T-cell (primary cell): ENCODE results near the gene REEP3. TPM values are rescaled to one million over a fixed set of nuclear protein-coding genes. Genes with fewer than 3 reads are reported as not detected.

Source experiments
- ATAC-seq, 4 experiments: fragments of 200-7000 bp in 3 of 4; fragments of 150-1000 bp in 1 of 4; cut with Tn5 transposase; replicated peaks in 1 of 4; 1 replicate in 3 of 4; 2 replicates in 1 of 4; pipeline ENCODE4 v1.10.0; 2021; ENCODE audit warnings: moderate library complexity in 3 of 4, mild to moderate bottlenecking in 2 of 4, moderate number of reproducible peaks in 1 of 4
- CTCF ChIA-PET, 2 donors: fragments of 300-600 bp; sonication (Branson Sonifier 250); formaldehyde crosslinking; loops; one replicate each; lab custom pipeline; 2022; ENCODE audit warnings: antibody characterized with exemption in 2 of 2; lab: Charles Lee
- POLR2A ChIA-PET, 2 donors: fragments of 300-600 bp; sonication (Branson Sonifier 250); formaldehyde crosslinking; loops; one replicate each; lab custom pipeline; 2022; ENCODE audit warnings: antibody characterized with exemption in 2 of 2; lab: Charles Lee
- DNase-seq, 35 experiments: peaks; one replicate each; pipeline versions ENCODE4 v3.0.0 to v3.0.0-alpha.2; 2013 to 2023
- H3K27ac ChIP-seq: one replicate; pipeline ENCODE4 v1.5.1; 2013; ENCODE audit warnings: low read length
- H3K27me3 ChIP-seq, 2 experiments: replicated peaks in 1 of 2; 1 replicate in 1 of 2; 2 replicates in 1 of 2; pipeline versions ENCODE4 v1.6.1 to v1.7.0; 2013; ENCODE audit warnings: low read length in 1 of 2, mixed read lengths in 1 of 2; ENCODE audit not compliant: control insufficient read depth in 2 of 2, insufficient read depth in 2 of 2; ENCODE audit errors: extremely low read depth in 1 of 2
- H3K36me3 ChIP-seq, 2 donors: 1 replicate in 1 of 2; 2 replicates in 1 of 2; pipeline versions ENCODE4 v1.6.1 to v1.7.0; 2013; ENCODE audit warnings: low read length in 1 of 2; ENCODE audit not compliant: control insufficient read depth in 2 of 2, insufficient read depth in 1 of 2; ENCODE audit errors: extremely low read depth in 1 of 2
- H3K4me1 ChIP-seq, 2 experiments: 1 replicate in 1 of 2; 2 replicates in 1 of 2; pipeline versions ENCODE4 v1.6.1 to v1.7.0; 2013; ENCODE audit warnings: low read length in 2 of 2, mixed read lengths in 1 of 2; ENCODE audit not compliant: insufficient read depth in 2 of 2, control insufficient read depth in 1 of 2; ENCODE audit errors: extremely low read depth in 1 of 2
- H3K4me3 ChIP-seq, 2 donors: 1 replicate in 1 of 2; 2 replicates in 1 of 2; pipeline versions ENCODE4 v1.5.1 to v1.7.0; 2013; ENCODE audit warnings: mild to moderate bottlenecking in 2 of 2, low read length in 1 of 2, moderate library complexity in 1 of 2; ENCODE audit not compliant: control insufficient read depth in 1 of 2; ENCODE audit errors: extremely low read depth in 1 of 2
- H3K9me3 ChIP-seq: 2 replicates; pipeline ENCODE4 v1.7.0; 2013
- H3K27ac Mint-ChIP-seq, 2 donors: one replicate each; pipeline ENCODE4 v1.8.0; 2020 to 2021; ENCODE audit warnings: mild to moderate bottlenecking in 2 of 2, mixed read lengths in 2 of 2
- H3K27me3 Mint-ChIP-seq, 2 donors: one replicate each; pipeline ENCODE4 v1.8.0; 2021 to 2022; ENCODE audit warnings: mixed read lengths in 2 of 2
- H3K36me3 Mint-ChIP-seq: one replicate; pipeline ENCODE4 v1.8.0; 2021; ENCODE audit warnings: mixed read lengths
- H3K4me1 Mint-ChIP-seq, 3 donors: one replicate each; pipeline ENCODE4 v1.8.0; 2020 to 2022; ENCODE audit warnings: mixed read lengths in 3 of 3, mild to moderate bottlenecking in 1 of 3
- H3K4me3 Mint-ChIP-seq, 3 donors: one replicate each; pipeline ENCODE4 v1.8.0; 2020 to 2022; ENCODE audit warnings: mild to moderate bottlenecking in 3 of 3, mixed read lengths in 3 of 3, moderate library complexity in 3 of 3
- H3K9me3 Mint-ChIP-seq, 3 donors: one replicate each; pipeline ENCODE4 v1.8.0; 2020 to 2022; ENCODE audit warnings: mixed read lengths in 3 of 3
- WGBS: methylation state at CpG from one replicate; pipeline ENCODE4 v1.1.5; 2013; ENCODE audit warnings: missing lambda C conversion rate; ENCODE audit not compliant: insufficient coverage; 5-methylcytosine and 5-hydroxymethylcytosine counted together
- total RNA-seq, 35 experiments: library from RNA in 6 of 35; stranded (reverse) in 6 of 35; fragments of 120-200 nt in 1 of 35; gene quantifications; one replicate each; pipeline versions ENCODE4 v1.2.1 to v1.2.4 and lab custom pipeline; 2013 to 2026

REEP3 gene
- total RNA-seq, 5 donors from 2014 or later (not counting 1 experiment from before 2014, with no cell fraction given) = 7.9 to 16.2 (median 9.9) TPM

- ATAC-seq (peak; percentile 83 to 100 (median 94)), DNase-seq (peak; percentile 14 to 80 (median 50))
- Mint-ChIP-seq H3K27me3 (no peaks in the 10 kb centered on the region), H3K4me1 (peaks cover 24 to 35% (median 30%) of the 10 kb centered on the region in 3 donors), H3K4me3 (no peak overlapping the region), H3K27ac (peak overlapping the region; percentile 85 to 89), H3K36me3 (no peaks in the 10 kb centered on the region), H3K9me3 (no peaks in the 10 kb centered on the region)
- Histone ChIP-seq H3K4me3 (no peak overlapping the region), H3K4me1 (peaks cover 3 to 6% of the 10 kb centered on the region in 2 experiments), H3K9me3 (no peaks in the 10 kb centered on the region), H3K27ac (no peak overlapping the region), H3K27me3 (no peaks in the 10 kb centered on the region), H3K36me3 (no peaks in the 10 kb centered on the region)
- POLR2A ChIA-PET = interaction anchor here in 1 of 2 donors (0.6 to 1.6 kb wide), 3 partner anchors 14 to 1740 kb away, joined by 3 to 4 read pairs (median 4); no protein-coding TSS in a partner anchor
- no CpG with 5 or more reads among the region's 2 CpGs for WGBS
- CTCF ChIA-PET = interaction anchor here in 1 of 2 donors (0.7 to 1.0 kb wide), 2 partner anchors 32 to 291 kb away, joined by 3 read pairs; no protein-coding TSS in a partner anchor
Measured at GRCh38 chr10:63554657-63555056, 33.5 kb downstream of the REEP3 start.

- ChIA-PET CTCF (interaction anchor here in 1 of 2 donors (0.7 to 1.0 kb wide), 2 partner anchors 33 to 292 kb away, joined by 3 read pairs; no protein-coding TSS in a partner anchor), POLR2A (interaction anchor here in 1 of 2 donors (0.6 to 1.6 kb wide), 2 partner anchors 83 to 125 kb away, joined by 4 read pairs; no protein-coding TSS in a partner anchor)
- Histone ChIP-seq H3K27me3 (no peaks in the 10 kb centered on the region), H3K4me3 (no peak overlapping the region), H3K4me1 (peaks cover 3 to 6% of the 10 kb centered on the region in 2 experiments), H3K9me3 (no peaks in the 10 kb centered on the region), H3K36me3 (no peaks in the 10 kb centered on the region), H3K27ac (no peak overlapping the region)
- H3K4me3 Mint-ChIP-seq = no peak overlapping the region
- no peak for ATAC-seq
- no peaks in the 10 kb centered on the region for H3K36me3 Mint-ChIP-seq
- WGBS = no CpG with 5 or more reads among the region's 2 CpGs
- H3K27me3 Mint-ChIP-seq = no peaks in the 10 kb centered on the region
- no peaks in the 10 kb centered on the region for H3K9me3 Mint-ChIP-seq
- H3K4me1 Mint-ChIP-seq = peaks cover 24 to 35% (median 30%) of the 10 kb centered on the region in 3 donors
- DNase-seq = no peak
- peak overlapping the region; percentile 55 to 75 for H3K27ac Mint-ChIP-seq
Measured at GRCh38 chr10:63555330-63555729, 34.1 kb downstream of the REEP3 start.

GRCh38 chr10:63558132-63558784 lies 37.1 kb downstream of the REEP3 start:
- Mint-ChIP-seq H3K4me1 (peaks cover 20 to 38% (median 21%) of the 10 kb centered on the region in 3 donors), H3K4me3 (no peak overlapping the region), H3K36me3 (no peaks in the 10 kb centered on the region), H3K27ac (no peak overlapping the region), H3K27me3 (no peaks in the 10 kb centered on the region), H3K9me3 (no peaks in the 10 kb centered on the region)
- no peak for ATAC-seq
- Histone ChIP-seq H3K27ac (no peak overlapping the region), H3K4me3 (no peak overlapping the region), H3K4me1 (peaks cover 3 to 6% of the 10 kb centered on the region in 2 experiments), H3K27me3 (no peaks in the 10 kb centered on the region), H3K36me3 (no peaks in the 10 kb centered on the region), H3K9me3 (no peaks in the 10 kb centered on the region)
- ChIA-PET CTCF (interaction anchor here in 1 of 2 donors (1.0 kb wide), 1 partner anchor 9 kb away, joined by 4 read pairs; no protein-coding TSS in a partner anchor), POLR2A (interaction anchor here in 1 of 2 donors (0.6 kb wide), 1 partner anchor 332 kb away, joined by 4 read pairs; no protein-coding TSS in a partner anchor)
- 100% methylated on average over 1 of the region's 5 CpGs for WGBS
- DNase-seq = no peak

GRCh38 chr10:63561341-63561740 lies 40.1 kb downstream of the REEP3 start:
- no peak for DNase-seq
- WGBS = 96% methylated on average over 5 of the region's 5 CpGs
- CTCF ChIA-PET = interaction anchor here (0.7 kb wide), 3 partner anchors 159 to 819 kb away, joined by 3 to 6 read pairs (median 6); no protein-coding TSS in a partner anchor
- H3K27me3 ChIP-seq = no peaks in the 10 kb centered on the region
- H3K27me3 Mint-ChIP-seq = no peaks in the 10 kb centered on the region
- no peak overlapping the region for H3K27ac ChIP-seq
- no peaks in the 10 kb centered on the region for H3K36me3 Mint-ChIP-seq
- no peaks in the 10 kb centered on the region for H3K36me3 ChIP-seq
- no peak overlapping the region for H3K4me3 Mint-ChIP-seq
- H3K9me3 ChIP-seq = no peaks in the 10 kb centered on the region
- peaks cover 10 to 28% (median 11%) of the 10 kb centered on the region in 3 donors for H3K4me1 Mint-ChIP-seq
- ATAC-seq = no peak
- no peaks in the 10 kb centered on the region for H3K4me1 ChIP-seq
- no peak overlapping the region for H3K27ac Mint-ChIP-seq
- H3K9me3 Mint-ChIP-seq = no peaks in the 10 kb centered on the region
- POLR2A ChIA-PET = no interaction called here
- H3K4me3 ChIP-seq = no peak overlapping the region

GRCh38 chr10:63562391-63562790 lies 41.2 kb downstream of the REEP3 start:
- no peaks in the 10 kb centered on the region for H3K4me1 ChIP-seq
- H3K27ac Mint-ChIP-seq = no peak overlapping the region
- no peaks in the 10 kb centered on the region for H3K9me3 ChIP-seq
- no peaks in the 10 kb centered on the region for H3K9me3 Mint-ChIP-seq
- ChIA-PET CTCF (interaction anchor here in 1 of 2 donors (0.7 kb wide), 1 partner anchor 1120 kb away, joined by 6 read pairs; no protein-coding TSS in a partner anchor), POLR2A (no interaction called here)
- H3K4me3 Mint-ChIP-seq = no peak overlapping the region
- no peaks in the 10 kb centered on the region for H3K27me3 ChIP-seq
- H3K36me3 Mint-ChIP-seq = peaks cover 5% of the 10 kb centered on the region
- H3K36me3 ChIP-seq = no peaks in the 10 kb centered on the region
- DNase-seq (no peak), ATAC-seq (no peak)
- no CpG with 5 or more reads among the region's 3 CpGs for WGBS
- no peaks in the 10 kb centered on the region for H3K27me3 Mint-ChIP-seq
- H3K4me1 Mint-ChIP-seq = peaks cover 10 to 26% (median 11%) of the 10 kb centered on the region in 3 donors
- H3K27ac ChIP-seq = no peak overlapping the region
- no peak overlapping the region for H3K4me3 ChIP-seq

- POLR2A ChIA-PET = no interaction called here
- no peak overlapping the region for H3K27ac Mint-ChIP-seq
- Histone ChIP-seq H3K4me3 (no peak overlapping the region), H3K27ac (no peak overlapping the region), H3K36me3 (no peaks in the 10 kb centered on the region), H3K4me1 (no peaks in the 10 kb centered on the region), H3K9me3 (no peaks in the 10 kb centered on the region), H3K27me3 (no peaks in the 10 kb centered on the region)
- H3K4me3 Mint-ChIP-seq = no peak overlapping the region
- DNase-seq (no peak), ATAC-seq (no peak)
- peaks cover 7% of the 10 kb centered on the region for H3K36me3 Mint-ChIP-seq
- 83% methylated on average over 1 of the region's 4 CpGs for WGBS
- no peaks in the 10 kb centered on the region for H3K9me3 Mint-ChIP-seq
- peaks cover 10 to 26% (median 11%) of the 10 kb centered on the region in 3 donors for H3K4me1 Mint-ChIP-seq
- no peaks in the 10 kb centered on the region for H3K27me3 Mint-ChIP-seq
- CTCF ChIA-PET = no interaction called here
Measured at GRCh38 chr10:63562857-63563256, 41.7 kb downstream of the REEP3 start.
